Subcutaneous abdominal adipose tissue (tissue), 5 donors: ENCODE results near the gene FAM43B.

Source experiments
- H3K27ac ChIP-seq: one replicate; pipeline ENCODE4 v1.7.0; 2013; ENCODE audit warnings: low read depth, mild to moderate bottlenecking, inconsistent platforms, low read length, moderate library complexity
- H3K27me3 ChIP-seq, 5 donors: one replicate each; pipeline ENCODE4 v1.7.0; 2013; ENCODE audit warnings: low read length in 5 of 5, inconsistent platforms in 1 of 5; ENCODE audit not compliant: control insufficient read depth in 5 of 5, insufficient read depth in 4 of 5
- H3K36me3 ChIP-seq, 5 donors: one replicate each; pipeline ENCODE4 v1.7.0; 2013; ENCODE audit warnings: low read length in 5 of 5; ENCODE audit not compliant: control insufficient read depth in 5 of 5, insufficient read depth in 5 of 5
- H3K4me1 ChIP-seq, 5 donors: one replicate each; pipeline ENCODE4 v1.7.0; 2013; ENCODE audit warnings: low read length in 5 of 5, mild to moderate bottlenecking in 3 of 5, moderate library complexity in 1 of 5; ENCODE audit not compliant: control insufficient read depth in 5 of 5, insufficient read depth in 5 of 5
- H3K4me3 ChIP-seq, 5 donors: one replicate each; pipeline ENCODE4 v1.7.0; 2013; ENCODE audit warnings: low read length in 5 of 5, low read depth in 1 of 5
- H3K9ac ChIP-seq, 5 donors: one replicate each; pipeline ENCODE4 v1.7.0; 2013; ENCODE audit warnings: low read length in 5 of 5, mild to moderate bottlenecking in 4 of 5, moderate library complexity in 3 of 5
- H3K9me3 ChIP-seq, 5 donors: one replicate each; pipeline ENCODE4 v1.7.0; 2013; ENCODE audit warnings: low read length in 5 of 5; ENCODE audit not compliant: control insufficient read depth in 5 of 5
- donor health status: healthy.
- donor health status: healthy.
- donor health status: healthy.
- donor health status: healthy.
- donor health status: healthy.

The FAM43B gene

DNA sequence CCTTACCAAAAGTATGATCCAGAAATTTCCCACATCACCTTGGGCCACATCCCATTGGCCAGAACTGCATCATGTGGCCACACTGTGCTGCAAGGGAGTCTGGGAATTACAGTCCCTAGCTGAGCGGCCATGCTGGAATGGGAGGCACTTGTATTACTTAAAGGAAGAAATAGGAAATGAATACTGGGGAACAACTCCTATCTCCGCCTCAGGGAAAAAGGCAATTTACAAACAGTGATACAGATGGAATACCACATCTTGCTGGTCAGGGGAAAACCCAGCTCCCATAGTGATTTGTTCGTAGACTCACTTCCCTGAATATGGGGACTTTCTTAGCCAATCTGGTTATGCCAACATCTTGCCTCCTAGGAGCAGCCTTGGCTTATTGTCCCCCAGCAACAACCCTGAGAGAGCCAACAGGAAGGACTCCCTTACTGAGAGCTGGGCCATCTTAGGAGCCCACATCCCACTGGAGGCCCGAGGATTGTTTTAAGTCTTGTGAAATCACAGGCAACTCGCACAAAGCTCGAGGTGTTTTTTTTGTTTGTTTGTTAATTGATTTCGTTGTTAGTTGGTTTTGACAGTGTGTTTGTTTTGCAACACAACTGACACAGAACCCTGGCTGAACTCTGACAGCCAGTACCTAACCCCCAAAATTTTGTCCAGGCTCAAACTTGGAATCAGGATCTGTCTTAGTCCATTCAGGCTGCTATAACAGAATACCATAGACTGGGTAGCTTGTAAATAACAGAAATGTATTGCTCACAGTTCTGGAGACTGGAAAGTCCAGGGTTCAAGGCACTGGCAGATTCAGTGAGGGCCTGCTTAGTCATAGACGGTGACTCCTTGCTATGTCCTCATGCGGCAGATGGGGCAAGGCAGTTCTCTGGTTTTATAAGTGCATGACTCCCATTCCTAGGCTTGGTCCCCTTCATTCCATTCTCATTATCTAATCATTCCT lies 51.4 kb downstream of the FAM43B start:
- Histone ChIP-seq H3K36me3 (no peaks in the 10 kb centered on the region), H3K9ac (no peak overlapping the region), H3K9me3 (no peaks in the 10 kb centered on the region), H3K4me3 (no peak overlapping the region), H3K4me1 (no peaks in the 10 kb centered on the region), H3K27me3 (peaks cover 0 to 2% (median 0%) of the 10 kb centered on the region in 5 donors), H3K27ac (no peak overlapping the region)
